GM13976 (cell line): ENCODE measurements around the gene FAM3A.

ENCODE experiments used
- DNase-seq: peaks from one replicate; pipeline ENCODE4 v3.0.0; 2012; ENCODE audit warnings: low spot score
- CTCF ChIP-seq: IDR thresholded peaks from 2 replicates; pipeline ENCODE4 v1.5.1; 2012; ENCODE audit warnings: borderline replicate concordance, mild to moderate bottlenecking; ENCODE audit not compliant: insufficient read depth; ENCODE audit errors: extremely low read depth, missing control alignments, control extremely low read depth
- in situ Hi-C: fragments of 300-500 bp; cut with MboI; formaldehyde crosslinking; loops from one replicate; pipeline ENCODE4 v1.12.0; 2022; ENCODE audit warnings: low sequenced_read_pairs, mixed read lengths, inconsistent platforms; ENCODE audit not compliant: unreplicated experiment

The FAM3A gene

GRCh38 chrX:154476821-154477220 lies 39.2 kb downstream of the FAM3A start:
- no peak for DNase-seq
- in situ Hi-C loops = no loop called here
- TF ChIP-seq CTCF = no peak

- in situ Hi-C loops = no loop called here
- TF ChIP-seq CTCF = no peak
- DNase-seq = no peak
Observed at GRCh38 chrX:154473683-154474082, 42.3 kb downstream of the FAM3A start.

GRCh38 chrX:154472685-154473632 lies 43.1 kb downstream of the FAM3A start:
- TF ChIP-seq CTCF = no peak
- in situ Hi-C loops = no loop called here
- DNase-seq = no peak

GRCh38 chrX:154471839-154472684 lies 44.0 kb downstream of the FAM3A start:
- in situ Hi-C loops = no loop called here
- no peak for DNase-seq
- TF ChIP-seq CTCF = no peak

- DNase-seq = no peak
- no peak for TF ChIP-seq CTCF
- in situ Hi-C loops = no loop called here
Observed at GRCh38 chrX:154470914-154471568, 45.0 kb downstream of the FAM3A start.

- in situ Hi-C loops = no loop called here
- DNase-seq = no peak
- TF ChIP-seq CTCF = no peak
Observed at GRCh38 chrX:154470434-154470833, 45.6 kb downstream of the FAM3A start.
